HepG2 (cell line): ENCODE measurements around the gene SLC25A38. TPM values are rescaled to one million over a fixed set of nuclear protein-coding genes. Genes with fewer than 3 reads are reported as not detected.

Experiments
- IRX3 ChIP-seq: sonication (generic); formaldehyde crosslinking; IDR thresholded peaks from 2 replicates; pipeline ENCODE4 v1.8.1; 2023; ENCODE audit warnings: mild to moderate bottlenecking, low read depth, missing genetic modification reagents, borderline replicate concordance
- JUND ChIP-seq: sonication (generic); formaldehyde crosslinking; IDR thresholded peaks from 2 replicates; pipeline ENCODE4 v1.8.0; 2022; ENCODE audit warnings: mild to moderate bottlenecking, missing genetic modification reagents
- KLF11 ChIP-seq: IDR thresholded peaks from 2 replicates; pipeline ENCODE4 v1.6.1; 2016; ENCODE audit warnings: missing compliant biosample characterization
- MXI1 ChIP-seq: IDR thresholded peaks from 3 replicates; pipeline ENCODE4 v1.6.1; 2012; ENCODE audit warnings: low read depth, low read length, inconsistent platforms, borderline replicate concordance
- PHF21A ChIP-seq: sonication (generic); formaldehyde crosslinking; IDR thresholded peaks from 2 replicates; pipeline ENCODE4 v1.5.0; 2020; ENCODE audit warnings: mild to moderate bottlenecking, missing genetic modification reagents
- RAD51 ChIP-seq: fragments of 450-650 bp; IDR thresholded peaks from 2 replicates; pipeline ENCODE4 v1.6.1; 2016; ENCODE audit warnings: borderline replicate concordance
- SNAPC4 ChIP-seq: sonication (generic); formaldehyde crosslinking; IDR thresholded peaks from 2 replicates; pipeline ENCODE4 v1.4.0; 2020; ENCODE audit warnings: mild to moderate bottlenecking, missing genetic modification reagents
- SP5 ChIP-seq: IDR thresholded peaks from 2 replicates; pipeline ENCODE4 v1.6.1; 2016; ENCODE audit warnings: low read depth, borderline replicate concordance
- ZBTB42 ChIP-seq: sonication (generic); formaldehyde crosslinking; IDR thresholded peaks from 2 replicates; pipeline ENCODE4 v1.5.0; 2020; ENCODE audit warnings: mild to moderate bottlenecking, missing genetic modification reagents
- ZNF543 ChIP-seq: sonication (generic); formaldehyde crosslinking; IDR thresholded peaks from 2 replicates; pipeline ENCODE4 v1.4.0; 2020; ENCODE audit warnings: mild to moderate bottlenecking, missing genetic modification reagents
- ZNF879 ChIP-seq: sonication (generic); formaldehyde crosslinking; IDR thresholded peaks from 2 replicates; pipeline ENCODE4 v1.8.1; 2023; ENCODE audit warnings: missing genetic modification reagents
- polyA plus RNA-seq, 8 experiments: library from polyadenylated mRNA; depleted of rRNA in 3 of 8; stranded (reverse) in 7 of 8; unstranded in 1 of 8; fragments of >200 nt; fragmentation: Illumina TruSeq in 4 of 8; extraction: Trizol in 4 of 8; gene quantifications; 2 replicates each; pipeline versions ENCODE4 v1.2.1 to v1.2.3, GENCODE V29; 2011 to 2016; ENCODE audit warnings: low read depth in 4 of 8, missing spikeins in 1 of 8, mixed read lengths in 1 of 8; ENCODE audit not compliant: insufficient read depth in 1 of 8
- total RNA-seq, 5 experiments: library from RNA; depleted of rRNA; stranded (reverse); fragments of >200 nt; fragmentation: Illumina TruSeq; extraction: Trizol; gene quantifications; 2 replicates each; pipeline ENCODE4 v1.2.3, GENCODE V29; 2016; ENCODE audit warnings: low read depth in 1 of 5
- TF ChIP-seq, protein P1 (sequence below): sonication (generic); formaldehyde crosslinking; IDR thresholded peaks from 2 replicates; pipeline ENCODE4 v1.5.0; 2020; ENCODE audit warnings: mild to moderate bottlenecking, missing genetic modification reagents, moderate library complexity
- TF ChIP-seq, protein P2 (sequence below): IDR thresholded peaks from 2 replicates; pipeline ENCODE4 v1.6.1; 2012; ENCODE audit warnings: inconsistent platforms
- TF ChIP-seq, protein P3 (sequence below): sonication (generic); formaldehyde crosslinking; IDR thresholded peaks from 2 replicates; pipeline ENCODE4 v1.5.1; 2020; ENCODE audit warnings: missing genetic modification reagents, mild to moderate bottlenecking, borderline replicate concordance

SLC25A38 gene
- total and polyA plus RNA-seq, 2 of the 13 experiments (the other 11 are each of a cell fraction or from before 2014, with no cell fraction given) = 32.5 to 35.4 TPM

DNA sequence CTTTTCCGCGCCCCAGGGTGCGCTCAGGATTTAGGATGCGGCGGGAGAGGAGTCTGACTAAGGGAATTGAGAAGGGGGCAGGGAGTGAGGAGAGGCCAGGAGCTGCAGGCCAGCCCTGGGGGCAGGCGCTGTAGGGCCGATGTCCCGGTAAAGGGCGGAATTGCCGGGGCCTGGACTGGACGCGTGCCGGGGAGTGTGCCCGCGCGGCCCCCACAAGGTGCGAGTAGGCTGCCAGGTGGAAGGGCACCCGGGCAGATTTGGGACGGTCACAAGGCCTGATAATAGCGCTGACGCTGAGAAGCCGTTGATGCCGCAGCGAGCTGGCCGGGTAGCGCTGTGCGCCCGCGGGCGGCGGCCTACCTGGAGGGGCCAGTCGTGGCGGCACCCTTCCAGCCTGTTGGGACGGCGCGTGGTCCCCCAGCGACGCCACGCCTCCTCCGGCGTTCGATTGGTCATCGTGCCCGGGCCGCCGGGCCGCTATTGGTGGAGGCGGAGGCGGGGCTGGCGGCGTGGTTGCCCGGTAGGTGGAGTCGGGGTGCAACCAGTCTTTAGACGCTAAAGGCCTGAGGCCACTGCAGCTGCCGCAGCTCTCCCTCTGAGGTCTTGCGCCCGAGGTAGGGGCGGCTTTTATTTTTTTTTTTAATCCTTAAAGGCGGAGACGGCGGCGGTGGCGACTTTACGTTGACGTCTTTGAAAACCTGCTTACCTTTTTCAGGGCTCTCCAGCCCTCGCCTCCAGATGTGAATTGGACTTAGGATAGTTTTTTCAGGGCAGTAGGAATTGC is 903 bp downstream of the SLC25A38 start (continued):
- TF ChIP-seq, protein P1, sequence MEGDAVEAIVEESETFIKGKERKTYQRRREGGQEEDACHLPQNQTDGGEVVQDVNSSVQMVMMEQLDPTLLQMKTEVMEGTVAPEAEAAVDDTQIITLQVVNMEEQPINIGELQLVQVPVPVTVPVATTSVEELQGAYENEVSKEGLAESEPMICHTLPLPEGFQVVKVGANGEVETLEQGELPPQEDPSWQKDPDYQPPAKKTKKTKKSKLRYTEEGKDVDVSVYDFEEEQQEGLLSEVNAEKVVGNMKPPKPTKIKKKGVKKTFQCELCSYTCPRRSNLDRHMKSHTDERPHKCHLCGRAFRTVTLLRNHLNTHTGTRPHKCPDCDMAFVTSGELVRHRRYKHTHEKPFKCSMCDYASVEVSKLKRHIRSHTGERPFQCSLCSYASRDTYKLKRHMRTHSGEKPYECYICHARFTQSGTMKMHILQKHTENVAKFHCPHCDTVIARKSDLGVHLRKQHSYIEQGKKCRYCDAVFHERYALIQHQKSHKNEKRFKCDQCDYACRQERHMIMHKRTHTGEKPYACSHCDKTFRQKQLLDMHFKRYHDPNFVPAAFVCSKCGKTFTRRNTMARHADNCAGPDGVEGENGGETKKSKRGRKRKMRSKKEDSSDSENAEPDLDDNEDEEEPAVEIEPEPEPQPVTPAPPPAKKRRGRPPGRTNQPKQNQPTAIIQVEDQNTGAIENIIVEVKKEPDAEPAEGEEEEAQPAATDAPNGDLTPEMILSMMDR (CRISPR knock-in tag) = no peak
- TF ChIP-seq IRX3 (no peak), RAD51 (no peak), KLF11 (CRISPR knock-in tag) (peak; percentile 55; the same call in 1 of the 2 replicates), ZNF879 (CRISPR knock-in tag) (no peak), ZNF543 (peak; percentile 78), MXI1 (peak; percentile 93; the same call in 2 of the 3 replicates), SNAPC4 (CRISPR knock-in tag) (0 out of 2 replicates have a peak, but pooled peaks have one; percentile 19), SP5 (CRISPR knock-in tag) (0 out of 2 replicates have a peak, but pooled peaks have one; percentile 14), ZBTB42 (CRISPR knock-in tag) (no peak), PHF21A (CRISPR knock-in tag) (0 out of 2 replicates have a peak, but pooled peaks have one; percentile 14), JUND (CRISPR knock-in tag) (no peak)
- TF ChIP-seq, protein P2, sequence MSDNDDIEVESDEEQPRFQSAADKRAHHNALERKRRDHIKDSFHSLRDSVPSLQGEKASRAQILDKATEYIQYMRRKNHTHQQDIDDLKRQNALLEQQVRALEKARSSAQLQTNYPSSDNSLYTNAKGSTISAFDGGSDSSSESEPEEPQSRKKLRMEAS = peak; percentile 94
- TF ChIP-seq, protein P3, sequence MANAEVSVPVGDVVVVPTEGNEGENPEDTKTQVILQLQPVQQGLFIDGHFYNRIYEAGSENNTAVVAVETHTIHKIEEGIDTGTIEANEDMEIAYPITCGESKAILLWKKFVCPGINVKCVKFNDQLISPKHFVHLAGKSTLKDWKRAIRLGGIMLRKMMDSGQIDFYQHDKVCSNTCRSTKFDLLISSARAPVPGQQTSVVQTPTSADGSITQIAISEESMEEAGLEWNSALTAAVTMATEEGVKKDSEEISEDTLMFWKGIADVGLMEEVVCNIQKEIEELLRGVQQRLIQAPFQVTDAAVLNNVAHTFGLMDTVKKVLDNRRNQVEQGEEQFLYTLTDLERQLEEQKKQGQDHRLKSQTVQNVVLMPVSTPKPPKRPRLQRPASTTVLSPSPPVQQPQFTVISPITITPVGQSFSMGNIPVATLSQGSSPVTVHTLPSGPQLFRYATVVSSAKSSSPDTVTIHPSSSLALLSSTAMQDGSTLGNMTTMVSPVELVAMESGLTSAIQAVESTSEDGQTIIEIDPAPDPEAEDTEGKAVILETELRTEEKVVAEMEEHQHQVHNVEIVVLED (CRISPR knock-in tag) = no peak
